Activated naive CD4-positive, alpha-beta T cell treated with anti-CD3 and anti-CD28 coated beads, Interleukin-2, amount 50 U/mL, for 24 hours (primary cell): Measurements from ENCODE around the gene PRRC2B.
"Not testable (repeated sequence)": the region's sequence is repeated elsewhere in the genome, so short reads cannot be mapped to it uniquely, and the experiment has no call there.

Source experiments
- H3K27ac Mint-ChIP-seq: one replicate; pipeline ENCODE4 v1.8.0; 2021; ENCODE audit warnings: mild to moderate bottlenecking, mixed read lengths
- H3K27me3 Mint-ChIP-seq: one replicate; pipeline ENCODE4 v1.8.0; 2021; ENCODE audit warnings: mixed read lengths
- H3K36me3 Mint-ChIP-seq: one replicate; pipeline ENCODE4 v1.8.0; 2021; ENCODE audit warnings: mixed read lengths
- H3K4me1 Mint-ChIP-seq: one replicate; pipeline ENCODE4 v1.8.0; 2021; ENCODE audit warnings: mixed read lengths
- H3K4me3 Mint-ChIP-seq: one replicate; pipeline ENCODE4 v1.8.0; 2021; ENCODE audit warnings: mild to moderate bottlenecking, mixed read lengths
- H3K9me3 Mint-ChIP-seq: one replicate; pipeline ENCODE4 v1.8.0; 2021; ENCODE audit warnings: mixed read lengths

Gene PRRC2B

DNA sequence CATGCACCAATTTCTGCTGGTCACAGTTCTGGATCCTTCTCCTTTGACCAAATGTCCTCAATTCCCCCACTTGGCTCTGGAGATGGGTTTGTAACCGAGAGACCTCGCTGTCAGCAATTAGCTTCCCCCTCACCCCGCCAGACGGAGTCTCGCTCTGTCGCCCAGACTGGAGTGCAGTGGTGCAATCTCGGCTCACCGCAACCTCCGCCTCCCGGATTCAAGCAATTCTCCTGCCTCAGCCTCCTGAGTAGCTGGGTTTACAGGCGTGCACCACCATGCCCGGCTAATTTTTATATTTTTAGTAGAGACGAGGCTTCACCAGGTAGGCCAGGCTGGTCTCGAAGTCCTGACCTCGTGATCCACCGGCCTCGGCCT is 21.3 kb upstream of the PRRC2B start:
- H3K27me3 Mint-ChIP-seq, H3K36me3 Mint-ChIP-seq, H3K9me3 Mint-ChIP-seq: not testable (repeated sequence)
- Mint-ChIP-seq H3K4me1 (peaks cover 16% of the 10 kb centered on the region), H3K4me3 (peak overlapping the region; percentile 97), H3K27ac (peak overlapping the region; percentile 85)

DNA sequence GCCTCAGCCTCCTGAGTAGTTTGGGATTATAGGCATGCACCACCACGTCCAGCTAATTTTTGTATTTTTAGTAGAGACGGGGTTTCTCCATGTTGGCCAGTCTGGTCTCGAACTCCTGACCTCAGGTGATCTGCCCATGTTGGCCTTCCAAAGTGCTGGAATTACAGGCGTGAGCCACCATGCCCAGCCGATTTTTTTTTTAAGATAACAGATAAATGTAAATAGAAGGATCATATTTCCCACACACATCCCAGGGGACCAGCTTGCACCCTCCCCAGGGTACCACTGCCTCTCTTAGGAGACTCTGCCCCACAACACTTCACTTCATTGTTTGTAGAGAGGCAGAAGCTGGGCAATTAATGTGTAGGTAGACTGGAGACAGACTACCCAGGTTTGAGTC is 19.2 kb upstream of the PRRC2B start:
- not testable (repeated sequence) for H3K27me3 Mint-ChIP-seq, H3K36me3 Mint-ChIP-seq, H3K27ac Mint-ChIP-seq, H3K4me3 Mint-ChIP-seq, H3K9me3 Mint-ChIP-seq
- H3K4me1 Mint-ChIP-seq = peaks cover 16% of the 10 kb centered on the region

- H3K4me3 Mint-ChIP-seq = no peak overlapping the region
- H3K27me3 Mint-ChIP-seq = no peaks in the 10 kb centered on the region
- no peaks in the 10 kb centered on the region for H3K9me3 Mint-ChIP-seq
- peaks cover under 1% of the 10 kb centered on the region for H3K4me1 Mint-ChIP-seq
- no peaks in the 10 kb centered on the region for H3K36me3 Mint-ChIP-seq
- no peak overlapping the region for H3K27ac Mint-ChIP-seq
Measured at GRCh38 chr9:131379056-131379455, 14.8 kb upstream of the PRRC2B start.

GRCh38 chr9:131382850-131383729 is 10.8 kb upstream of the PRRC2B start:
- Mint-ChIP-seq H3K4me3 (no peak overlapping the region), H3K9me3 (no peaks in the 10 kb centered on the region), H3K36me3 (no peaks in the 10 kb centered on the region), H3K4me1 (no peaks in the 10 kb centered on the region), H3K27ac (no peak overlapping the region), H3K27me3 (no peaks in the 10 kb centered on the region)

- Mint-ChIP-seq H3K36me3 (no peaks in the 10 kb centered on the region), H3K4me3 (no peak overlapping the region), H3K27ac (no peak overlapping the region), H3K4me1 (no peaks in the 10 kb centered on the region), H3K9me3 (no peaks in the 10 kb centered on the region), H3K27me3 (no peaks in the 10 kb centered on the region)
Measured at GRCh38 chr9:131385296-131385695, 8.6 kb upstream of the PRRC2B start.

GRCh38 chr9:131386281-131386680 is 7.6 kb upstream of the PRRC2B start:
- Mint-ChIP-seq H3K27ac (no peak overlapping the region), H3K4me3 (no peak overlapping the region), H3K9me3 (no peaks in the 10 kb centered on the region), H3K36me3 (no peaks in the 10 kb centered on the region), H3K27me3 (no peaks in the 10 kb centered on the region), H3K4me1 (no peaks in the 10 kb centered on the region)

DNA sequence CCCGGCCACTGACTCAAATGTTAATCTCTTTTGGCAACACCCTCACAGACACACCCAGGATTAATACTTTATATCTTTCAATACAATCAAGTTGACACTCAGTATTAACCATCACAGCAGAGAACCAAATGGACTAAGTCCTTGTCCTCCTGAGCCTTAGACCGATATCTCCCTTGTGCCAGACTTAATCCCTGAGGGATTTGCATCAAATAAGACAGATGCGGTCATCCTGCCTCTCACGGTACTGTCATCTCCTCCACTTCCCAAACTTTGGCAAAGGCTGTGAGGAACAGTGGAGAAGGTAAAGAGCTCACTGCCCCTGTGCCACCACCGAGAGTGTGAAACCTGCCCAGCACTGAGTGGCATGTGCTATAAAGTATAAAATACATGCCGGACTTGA is 6.5 kb upstream of the PRRC2B start:
- Mint-ChIP-seq H3K9me3 (no peaks in the 10 kb centered on the region), H3K4me1 (no peaks in the 10 kb centered on the region), H3K4me3 (no peak overlapping the region), H3K36me3 (no peaks in the 10 kb centered on the region), H3K27me3 (no peaks in the 10 kb centered on the region), H3K27ac (peak overlapping the region; percentile 32)

DNA sequence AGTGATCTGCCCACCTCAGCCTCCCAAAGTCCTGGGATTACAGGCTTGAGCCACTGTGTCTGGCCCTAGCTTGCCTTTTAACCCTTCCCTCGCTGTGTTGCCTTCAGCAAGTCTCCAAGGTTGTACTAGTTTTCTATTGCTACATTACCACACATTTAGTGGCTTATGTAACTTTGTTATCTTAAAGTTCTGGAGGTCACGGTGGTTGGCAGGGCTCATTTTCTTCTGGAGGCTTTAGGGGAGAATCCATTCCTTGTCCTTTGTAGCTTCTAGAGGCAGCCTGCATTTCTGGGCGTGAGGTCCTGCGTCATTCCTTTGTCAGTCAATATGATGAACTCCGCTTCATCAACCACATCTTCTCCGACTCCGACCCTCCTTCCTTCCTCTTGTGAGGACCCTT is 2.9 kb upstream of the PRRC2B start:
- Mint-ChIP-seq H3K4me1 (peaks cover 20% of the 10 kb centered on the region), H3K27ac (no peak overlapping the region)

DNA sequence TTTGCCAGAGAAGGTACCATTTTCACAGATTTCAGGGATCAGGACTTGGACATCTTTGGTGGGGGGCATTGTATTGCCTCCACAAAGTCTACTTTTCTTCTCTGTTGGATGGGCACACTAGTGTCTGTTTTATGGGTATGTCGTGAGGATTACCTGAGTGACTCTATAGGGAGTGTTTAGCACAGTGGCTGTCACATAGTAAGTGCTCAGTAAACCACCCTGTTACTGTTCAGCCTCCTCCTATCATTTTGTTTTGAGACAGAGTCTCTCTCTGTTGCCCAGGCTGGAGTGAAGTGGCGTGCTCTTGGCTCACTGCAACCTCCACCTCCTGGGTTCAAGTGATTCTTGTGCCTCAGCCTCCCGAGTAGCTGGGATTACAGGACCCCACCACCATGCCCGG is 2.4 kb upstream of the PRRC2B start:
- Mint-ChIP-seq H3K9me3 (no peaks in the 10 kb centered on the region), H3K27ac (peak overlapping the region; percentile 27), H3K4me3 (no peak overlapping the region)

More for the DNA sequence above, 2.9 kb upstream of the PRRC2B start:
- Mint-ChIP-seq H3K36me3 (no peaks in the 10 kb centered on the region), H3K27me3 (no peaks in the 10 kb centered on the region), H3K9me3 (no peaks in the 10 kb centered on the region), H3K4me3 (no peak overlapping the region)

DNA sequence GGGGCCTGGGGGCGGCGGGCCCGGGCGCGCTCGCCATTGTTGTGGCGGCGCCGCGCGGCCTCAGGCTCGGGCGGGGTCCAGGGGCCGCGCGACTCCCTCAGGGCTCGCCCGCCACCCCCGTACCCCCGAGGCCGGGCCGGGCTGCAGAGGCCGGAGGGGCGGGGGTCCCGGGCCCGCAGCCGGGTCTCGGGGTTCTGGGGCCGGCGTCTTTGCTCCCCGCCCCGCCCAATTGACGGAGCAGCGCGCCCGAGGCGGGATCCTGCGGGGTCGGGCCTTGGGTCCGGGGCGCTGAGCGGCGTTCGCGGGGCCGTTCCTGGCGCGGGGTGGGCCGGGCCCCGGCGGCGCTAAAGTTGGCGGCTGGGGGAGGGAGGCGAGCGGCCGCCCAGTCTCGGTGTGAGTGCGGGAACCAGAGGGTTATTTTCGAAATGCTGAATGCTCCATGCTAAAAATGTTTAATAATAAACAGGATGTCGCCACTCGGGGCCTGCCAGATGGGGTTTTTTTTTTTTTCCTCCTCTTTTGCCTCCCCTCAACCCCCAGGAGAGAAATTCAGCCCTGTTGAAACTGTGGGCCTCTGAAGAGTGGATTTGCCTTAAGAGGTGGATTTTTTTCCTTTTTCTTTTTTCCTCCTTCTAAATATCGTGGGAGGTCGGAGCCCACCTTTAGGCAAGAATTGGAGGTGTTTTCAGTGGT is 724 bp downstream of the PRRC2B start:
- Mint-ChIP-seq H3K27me3 (no peaks in the 10 kb centered on the region), H3K36me3 (no peaks in the 10 kb centered on the region), H3K27ac (peak overlapping the region; percentile 92)

More for the DNA sequence above, 2.4 kb upstream of the PRRC2B start:
- H3K36me3 Mint-ChIP-seq = no peaks in the 10 kb centered on the region
- H3K4me1 Mint-ChIP-seq = peaks cover 25% of the 10 kb centered on the region
- no peaks in the 10 kb centered on the region for H3K27me3 Mint-ChIP-seq

GRCh38 chr9:131395157-131396098 is 1.5 kb downstream of the PRRC2B start:
- Mint-ChIP-seq H3K27ac (peak overlapping the region; percentile 92), H3K36me3 (no peaks in the 10 kb centered on the region), H3K4me1 (peaks cover 62% of the 10 kb centered on the region), H3K4me3 (peak overlapping the region; percentile 89), H3K9me3 (no peaks in the 10 kb centered on the region), H3K27me3 (no peaks in the 10 kb centered on the region)

More for the DNA sequence above, 724 bp downstream of the PRRC2B start:
- H3K4me1 Mint-ChIP-seq = peaks cover 54% of the 10 kb centered on the region
- H3K9me3 Mint-ChIP-seq = no peaks in the 10 kb centered on the region
- H3K4me3 Mint-ChIP-seq = peak overlapping the region; percentile 89

DNA sequence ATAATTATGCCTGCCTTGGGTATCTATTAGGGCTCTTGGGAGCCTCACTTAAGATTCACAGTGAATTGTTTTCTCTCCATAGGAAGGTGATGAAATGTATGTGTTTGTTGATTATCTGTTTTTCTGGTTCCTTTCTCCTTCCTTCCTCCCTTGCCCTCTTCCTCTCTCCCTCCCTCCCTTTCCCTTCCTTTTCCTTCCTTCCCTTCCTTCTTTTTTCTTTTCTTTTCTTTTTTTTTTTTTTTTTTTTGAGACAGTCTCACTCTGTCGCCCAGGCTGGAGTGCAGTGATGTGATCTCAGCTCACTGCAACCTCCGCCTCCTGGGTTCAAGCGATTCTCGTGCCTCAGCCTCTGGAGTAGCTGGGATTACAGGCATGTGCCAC is 2.2 kb downstream of the PRRC2B start:
- not testable (repeated sequence) for H3K9me3 Mint-ChIP-seq, H3K36me3 Mint-ChIP-seq, H3K27me3 Mint-ChIP-seq
- H3K4me3 Mint-ChIP-seq = peak overlapping the region; percentile 89
- H3K27ac Mint-ChIP-seq = peak overlapping the region; percentile 92
- peaks cover 68% of the 10 kb centered on the region for H3K4me1 Mint-ChIP-seq

- Mint-ChIP-seq H3K9me3 (no peaks in the 10 kb centered on the region), H3K36me3 (no peaks in the 10 kb centered on the region), H3K27ac (peak overlapping the region; percentile 77), H3K27me3 (no peaks in the 10 kb centered on the region), H3K4me3 (peak overlapping the region; percentile 89), H3K4me1 (peaks cover 72% of the 10 kb centered on the region)
Measured at GRCh38 chr9:131396626-131397025, 2.7 kb downstream of the PRRC2B start.

GRCh38 chr9:131397100-131397790 is 3.4 kb downstream of the PRRC2B start:
- H3K27ac Mint-ChIP-seq = peak overlapping the region; percentile 75
- H3K4me3 Mint-ChIP-seq = peak overlapping the region; percentile 89
- no peaks in the 10 kb centered on the region for H3K27me3 Mint-ChIP-seq
- H3K4me1 Mint-ChIP-seq = peaks cover 75% of the 10 kb centered on the region
- H3K36me3 Mint-ChIP-seq = no peaks in the 10 kb centered on the region
- H3K9me3 Mint-ChIP-seq = no peaks in the 10 kb centered on the region

DNA sequence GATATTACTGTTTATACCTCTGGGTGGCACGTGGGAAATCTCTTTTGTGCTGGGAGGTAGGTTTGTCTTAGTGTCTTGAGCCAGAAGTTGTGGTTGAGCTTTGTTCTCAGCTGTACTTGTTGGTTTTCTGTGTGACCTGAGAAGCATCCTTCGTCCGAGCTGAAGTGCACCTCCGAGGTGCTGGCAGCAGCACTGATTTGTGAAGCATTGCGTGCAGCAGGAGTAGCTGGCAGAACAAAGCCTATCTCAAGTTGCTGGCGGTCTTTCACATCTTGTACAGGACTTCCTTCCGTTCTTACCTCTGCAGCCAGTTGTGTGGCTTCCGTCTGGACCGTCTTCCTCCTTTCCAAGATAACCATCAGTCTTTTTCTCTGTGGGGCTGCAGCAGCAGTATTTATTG is 4.3 kb downstream of the PRRC2B start:
- Mint-ChIP-seq H3K27me3 (no peaks in the 10 kb centered on the region), H3K36me3 (no peaks in the 10 kb centered on the region), H3K4me3 (peak overlapping the region; percentile 89), H3K9me3 (no peaks in the 10 kb centered on the region), H3K4me1 (peaks cover 79% of the 10 kb centered on the region), H3K27ac (peak overlapping the region; percentile 60)
